ENCODE data around the gene CD34.

CD34 gene

DNA sequence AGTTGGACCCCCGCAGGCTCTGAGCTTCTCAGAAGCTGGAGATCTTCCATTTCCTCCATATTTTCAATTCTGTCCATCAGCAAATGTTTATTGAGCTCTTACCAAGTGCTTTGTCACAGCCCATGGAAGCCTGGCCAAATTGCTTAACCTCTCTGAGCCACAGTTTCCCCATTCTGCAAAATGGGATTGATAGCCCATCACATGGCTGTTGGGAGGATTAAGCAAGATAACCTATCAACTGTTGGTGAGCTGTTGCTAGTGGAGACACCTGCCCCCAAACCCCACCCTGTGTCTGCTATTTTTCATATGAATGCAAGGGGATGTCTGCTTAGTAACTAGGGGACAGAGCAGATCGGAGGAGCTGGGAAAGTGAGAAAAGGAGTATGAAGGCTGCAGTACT lies 38.3 kb downstream of the CD34 start:
- ChIA-PET POLR2A (interaction anchor here (0.6 kb wide), 1 partner anchor 76 kb away, joined by 5 read pairs; no protein-coding TSS in a partner anchor), CTCF (interaction anchor here (1.2 to 11.2 kb wide), 6 partner anchors 12 to 150 kb away, joined by 3 to 146 read pairs (median 5); no protein-coding TSS in a partner anchor)
- no peak overlapping the region for H3K27ac ChIP-seq (ENCODE audit: extremely low read depth, low read depth, low read length)

DNA sequence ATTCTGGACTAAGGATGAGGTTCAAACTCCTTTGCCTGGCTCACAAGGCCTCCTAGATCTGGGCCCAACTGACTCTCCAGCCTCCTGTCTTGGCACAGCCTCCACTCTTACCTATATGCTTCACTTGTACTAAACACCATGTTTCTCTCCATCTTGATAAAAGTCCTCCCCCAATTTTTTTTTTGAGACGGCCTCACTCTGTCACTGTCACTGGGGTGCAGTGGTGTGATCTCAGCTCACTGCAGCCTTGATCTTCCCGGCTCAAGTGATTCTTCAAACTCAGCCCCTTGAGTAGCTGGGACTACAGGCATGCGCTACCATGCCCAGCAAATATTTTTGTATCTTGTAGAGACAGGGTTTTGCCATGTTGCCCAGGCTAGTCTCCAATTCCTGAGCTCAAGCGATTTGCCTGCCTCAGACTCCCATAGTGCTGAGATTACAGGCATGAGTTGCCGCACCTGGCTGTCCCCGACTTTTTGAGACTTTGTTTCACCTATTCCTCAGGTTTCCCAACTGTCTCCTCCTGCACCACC lies 39.7 kb downstream of the CD34 start:
- POLR2A ChIA-PET: no interaction called here
- Histone ChIP-seq H3K36me3 (ENCODE audit: control insufficient read depth in 2 of 2, insufficient read depth in 1 of 2, low read length in 2 of 2) (peaks cover 0 to 16% of the 10 kb centered on the region in 2 experiments; a peak in 1 of 3 replicates), H3K4me1 (ENCODE audit: control insufficient read depth, insufficient read depth, low read length) (0 out of 2 replicates have a peak, but pooled peaks cover 2% of the 10 kb centered on the region), H3K4me3 (ENCODE audit: low read depth, low read length) (no peak overlapping the region), H3K27ac (ENCODE audit: extremely low read depth, low read depth, low read length) (no peak overlapping the region), H3K9me3 (ENCODE audit: control insufficient read depth, insufficient read depth, low read depth, low read length) (no peaks in the 10 kb centered on the region)
- CTCF ChIA-PET: interaction anchor here (2.5 to 11.2 kb wide), 3 partner anchors 13 to 92 kb away, joined by 6 to 146 read pairs (median 27); no protein-coding TSS in a partner anchor
- TF ChIP-seq ZEB2 (tag by site-specific recombination; IDR thresholded peaks at IDR 0.05) (no peak), ZNF670 (tag by site-specific recombination; IDR thresholded peaks at IDR 0.05; ENCODE audit: low read depth) (no peak), KLF7 (tag by site-specific recombination; IDR thresholded peaks at IDR 0.05; ENCODE audit: borderline replicate concordance) (no peak), ZNF629 (tag by site-specific recombination; IDR thresholded peaks at IDR 0.05) (no peak), ZNF114 (tag by site-specific recombination; IDR thresholded peaks at IDR 0.05) (no peak), TRIM28 (IDR thresholded peaks at IDR 0.05; ENCODE audit: borderline replicate concordance, low read length) (no peak), OVOL3 (tag by site-specific recombination; IDR thresholded peaks at IDR 0.05) (no peak), ZNF155 (tag by site-specific recombination; IDR thresholded peaks at IDR 0.05) (no peak), ZNF548 (tag by site-specific recombination; IDR thresholded peaks at IDR 0.05) (no peak), ZNF121 (tag by site-specific recombination; IDR thresholded peaks at IDR 0.05) (no peak), YY1 (tag by site-specific recombination; IDR thresholded peaks at IDR 0.05) (no peak)
- TF ChIP-seq, protein P1, sequence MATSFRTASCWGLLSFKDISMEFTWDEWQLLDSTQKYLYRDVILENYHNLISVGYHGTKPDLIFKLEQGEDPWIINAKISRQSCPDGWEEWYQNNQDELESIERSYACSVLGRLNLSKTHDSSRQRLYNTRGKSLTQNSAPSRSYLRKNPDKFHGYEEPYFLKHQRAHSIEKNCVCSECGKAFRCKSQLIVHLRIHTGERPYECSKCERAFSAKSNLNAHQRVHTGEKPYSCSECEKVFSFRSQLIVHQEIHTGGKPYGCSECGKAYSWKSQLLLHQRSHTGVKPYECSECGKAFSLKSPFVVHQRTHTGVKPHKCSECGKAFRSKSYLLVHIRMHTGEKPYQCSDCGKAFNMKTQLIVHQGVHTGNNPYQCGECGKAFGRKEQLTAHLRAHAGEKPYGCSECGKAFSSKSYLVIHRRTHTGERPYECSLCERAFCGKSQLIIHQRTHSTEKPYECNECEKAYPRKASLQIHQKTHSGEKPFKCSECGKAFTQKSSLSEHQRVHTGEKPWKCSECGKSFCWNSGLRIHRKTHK (tag by site-specific recombination; IDR thresholded peaks at IDR 0.05): no peak
- TF ChIP-seq, protein P2, sequence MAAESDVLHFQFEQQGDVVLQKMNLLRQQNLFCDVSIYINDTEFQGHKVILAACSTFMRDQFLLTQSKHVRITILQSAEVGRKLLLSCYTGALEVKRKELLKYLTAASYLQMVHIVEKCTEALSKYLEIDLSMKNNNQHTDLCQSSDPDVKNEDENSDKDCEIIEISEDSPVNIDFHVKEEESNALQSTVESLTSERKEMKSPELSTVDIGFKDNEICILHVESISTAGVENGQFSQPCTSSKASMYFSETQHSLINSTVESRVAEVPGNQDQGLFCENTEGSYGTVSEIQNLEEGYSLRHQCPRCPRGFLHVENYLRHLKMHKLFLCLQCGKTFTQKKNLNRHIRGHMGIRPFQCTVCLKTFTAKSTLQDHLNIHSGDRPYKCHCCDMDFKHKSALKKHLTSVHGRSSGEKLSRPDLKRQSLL (tag by site-specific recombination; IDR thresholded peaks at IDR 0.05): no peak

More for the DNA sequence above, 38.3 kb downstream of the CD34 start:
- peaks cover 0 to 1% of the 10 kb centered on the region in 2 experiments; a peak in 1 of 3 replicates for H3K36me3 ChIP-seq (ENCODE audit: control insufficient read depth in 2 of 2, insufficient read depth in 1 of 2, low read length in 2 of 2)
- no peaks in the 10 kb centered on the region for H3K4me1 ChIP-seq (ENCODE audit: control insufficient read depth, insufficient read depth, low read length)
- H3K9me3 ChIP-seq (ENCODE audit: control insufficient read depth, insufficient read depth, low read depth, low read length): no peaks in the 10 kb centered on the region
- no peak overlapping the region for H3K4me3 ChIP-seq (ENCODE audit: low read depth, low read length)
- TF ChIP-seq ZNF677 (tag by site-specific recombination; IDR thresholded peaks at IDR 0.05): no peak
- TF ChIP-seq, protein P3, sequence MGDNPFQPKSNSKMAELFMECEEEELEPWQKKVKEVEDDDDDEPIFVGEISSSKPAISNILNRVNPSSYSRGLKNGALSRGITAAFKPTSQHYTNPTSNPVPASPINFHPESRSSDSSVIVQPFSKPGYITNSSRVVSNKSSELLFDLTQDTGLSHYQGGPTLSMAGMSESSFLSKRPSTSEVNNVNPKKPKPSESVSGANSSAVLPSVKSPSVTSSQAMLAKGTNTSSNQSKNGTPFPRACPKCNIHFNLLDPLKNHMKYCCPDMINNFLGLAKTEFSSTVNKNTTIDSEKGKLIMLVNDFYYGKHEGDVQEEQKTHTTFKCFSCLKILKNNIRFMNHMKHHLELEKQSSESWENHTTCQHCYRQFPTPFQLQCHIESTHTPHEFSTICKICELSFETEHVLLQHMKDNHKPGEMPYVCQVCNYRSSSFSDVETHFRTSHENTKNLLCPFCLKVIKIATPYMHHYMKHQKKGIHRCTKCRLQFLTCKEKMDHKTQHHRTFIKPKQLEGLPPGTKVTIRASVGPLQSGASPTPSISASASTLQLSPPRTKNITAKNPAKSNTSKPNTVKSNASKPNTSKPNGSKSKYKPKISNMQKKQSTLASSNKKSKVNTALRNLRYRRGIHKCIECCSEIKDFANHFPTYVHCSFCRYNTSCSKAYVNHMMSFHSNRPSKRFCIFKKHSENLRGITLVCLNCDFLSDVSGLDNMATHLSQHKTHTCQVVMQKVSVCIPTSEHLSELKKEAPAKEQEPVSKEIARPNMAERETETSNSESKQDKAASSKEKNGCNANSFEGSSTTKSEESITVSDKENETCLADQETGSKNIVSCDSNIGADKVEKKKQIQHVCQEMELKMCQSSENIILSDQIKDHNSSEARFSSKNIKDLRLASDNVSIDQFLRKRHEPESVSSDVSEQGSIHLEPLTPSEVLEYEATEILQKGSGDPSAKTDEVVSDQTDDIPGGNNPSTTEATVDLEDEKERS (tag by site-specific recombination; IDR thresholded peaks at IDR 0.05): no peak
- no peak for TF ChIP-seq EGR2 (tag by site-specific recombination; IDR thresholded peaks at IDR 0.05; ENCODE audit: low read depth)
- TF ChIP-seq ZNF423 (tag by site-specific recombination; IDR thresholded peaks at IDR 0.05): no peak
- TF ChIP-seq, protein P4, sequence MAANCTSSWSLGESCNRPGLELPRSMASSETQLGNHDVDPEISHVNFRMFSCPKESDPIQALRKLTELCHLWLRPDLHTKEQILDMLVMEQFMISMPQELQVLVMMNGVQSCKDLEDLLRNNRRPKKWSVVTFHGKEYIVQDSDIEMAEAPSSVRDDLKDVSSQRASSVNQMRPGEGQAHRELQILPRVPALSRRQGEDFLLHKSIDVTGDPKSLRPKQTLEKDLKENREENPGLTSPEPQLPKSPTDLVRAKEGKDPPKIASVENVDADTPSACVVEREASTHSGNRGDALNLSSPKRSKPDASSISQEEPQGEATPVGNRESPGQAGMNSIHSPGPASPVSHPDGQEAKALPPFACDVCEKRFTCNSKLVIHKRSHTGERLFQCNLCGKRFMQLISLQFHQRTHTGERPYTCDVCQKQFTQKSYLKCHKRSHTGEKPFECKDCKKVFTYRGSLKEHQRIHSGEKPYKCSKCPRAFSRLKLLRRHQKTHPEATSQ (tag by site-specific recombination; IDR thresholded peaks at IDR 0.05): no peak
- TF ChIP-seq OVOL3 (tag by site-specific recombination; IDR thresholded peaks at IDR 0.05): no peak
- no peak for TF ChIP-seq ZNF174 (tag by site-specific recombination; IDR thresholded peaks at IDR 0.05)
- no peak for TF ChIP-seq KLF10 (tag by site-specific recombination; IDR thresholded peaks at IDR 0.05)
- TF ChIP-seq ZNF560 (tag by site-specific recombination; IDR thresholded peaks at IDR 0.05; ENCODE audit: borderline replicate concordance): no peak
- no peak for TF ChIP-seq ZNF660 (tag by site-specific recombination; IDR thresholded peaks at IDR 0.05)
- no peak for TF ChIP-seq ZBTB20 (tag by site-specific recombination; IDR thresholded peaks at IDR 0.05)
- TF ChIP-seq, protein P5, sequence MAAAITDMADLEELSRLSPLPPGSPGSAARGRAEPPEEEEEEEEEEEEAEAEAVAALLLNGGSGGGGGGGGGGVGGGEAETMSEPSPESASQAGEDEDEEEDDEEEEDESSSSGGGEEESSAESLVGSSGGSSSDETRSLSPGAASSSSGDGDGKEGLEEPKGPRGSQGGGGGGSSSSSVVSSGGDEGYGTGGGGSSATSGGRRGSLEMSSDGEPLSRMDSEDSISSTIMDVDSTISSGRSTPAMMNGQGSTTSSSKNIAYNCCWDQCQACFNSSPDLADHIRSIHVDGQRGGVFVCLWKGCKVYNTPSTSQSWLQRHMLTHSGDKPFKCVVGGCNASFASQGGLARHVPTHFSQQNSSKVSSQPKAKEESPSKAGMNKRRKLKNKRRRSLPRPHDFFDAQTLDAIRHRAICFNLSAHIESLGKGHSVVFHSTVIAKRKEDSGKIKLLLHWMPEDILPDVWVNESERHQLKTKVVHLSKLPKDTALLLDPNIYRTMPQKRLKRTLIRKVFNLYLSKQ (tag by site-specific recombination; IDR thresholded peaks at IDR 0.05; ENCODE audit: borderline replicate concordance): no peak
- TF ChIP-seq MZF1 (tag by site-specific recombination; IDR thresholded peaks at IDR 0.05; ENCODE audit: borderline replicate concordance): no peak
- no peak for TF ChIP-seq ZNF211 (tag by site-specific recombination; IDR thresholded peaks at IDR 0.05; ENCODE audit: low read depth)
- TF ChIP-seq ZNF585B (tag by site-specific recombination; IDR thresholded peaks at IDR 0.05): no peak
- TF ChIP-seq ZNF600 (tag by site-specific recombination; IDR thresholded peaks at IDR 0.05): no peak
- TF ChIP-seq, protein P6, sequence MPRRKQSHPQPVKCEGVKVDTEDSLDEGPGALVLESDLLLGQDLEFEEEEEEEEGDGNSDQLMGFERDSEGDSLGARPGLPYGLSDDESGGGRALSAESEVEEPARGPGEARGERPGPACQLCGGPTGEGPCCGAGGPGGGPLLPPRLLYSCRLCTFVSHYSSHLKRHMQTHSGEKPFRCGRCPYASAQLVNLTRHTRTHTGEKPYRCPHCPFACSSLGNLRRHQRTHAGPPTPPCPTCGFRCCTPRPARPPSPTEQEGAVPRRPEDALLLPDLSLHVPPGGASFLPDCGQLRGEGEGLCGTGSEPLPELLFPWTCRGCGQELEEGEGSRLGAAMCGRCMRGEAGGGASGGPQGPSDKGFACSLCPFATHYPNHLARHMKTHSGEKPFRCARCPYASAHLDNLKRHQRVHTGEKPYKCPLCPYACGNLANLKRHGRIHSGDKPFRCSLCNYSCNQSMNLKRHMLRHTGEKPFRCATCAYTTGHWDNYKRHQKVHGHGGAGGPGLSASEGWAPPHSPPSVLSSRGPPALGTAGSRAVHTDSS (tag by site-specific recombination; IDR thresholded peaks at IDR 0.05): no peak

Data from HEK293 (cell line).